Activated T-cell treated with anti-CD3 and anti-CD28 coated beads, Interleukin-2, amount 50 U/mL, for 72 hours (primary cell): ENCODE data around the gene LCE1C. TPM values are rescaled to one million over a fixed set of nuclear protein-coding genes. Genes with fewer than 3 reads are reported as not detected.

ENCODE experiments used
- total RNA-seq, 2 donors: library from RNA; stranded (reverse); gene quantifications; one replicate each; pipeline ENCODE4 v1.2.3, GENCODE V29; 2022

The LCE1C gene
- total RNA-seq, 2 donors from 2014 or later, result not detected

Other genes starting within 250 kb of the LCE1C start
- not detected for gene LCE3E, start 239.9 kb downstream of the LCE1C start, total RNA-seq
- gene LCE3D, start 226.1 kb downstream of the LCE1C start, total RNA-seq, result not detected
- not detected for gene LCE3C, start 206.4 kb downstream of the LCE1C start, total RNA-seq
- gene LCE3B, start 192.8 kb downstream of the LCE1C start, total RNA-seq, result not detected
- gene LCE3A, start 183.5 kb downstream of the LCE1C start, total RNA-seq, result not detected
- gene LCE2D, start 143.3 kb downstream of the LCE1C start, total RNA-seq, result not detected
- gene LCE2C, start 131.4 kb downstream of the LCE1C start, total RNA-seq, result not detected
- not detected for gene LCE2B, start 120.5 kb downstream of the LCE1C start, total RNA-seq
- not detected for gene LCE2A, start 108.3 kb downstream of the LCE1C start, total RNA-seq
- not detected for gene LCE4A, start 98.5 kb downstream of the LCE1C start, total RNA-seq
- gene KPRP, start 48.6 kb downstream of the LCE1C start, total RNA-seq, result not detected
- gene LCE1F, start 31.5 kb downstream of the LCE1C start, total RNA-seq, result not detected
- gene LCE1E, start 20.4 kb downstream of the LCE1C start, total RNA-seq, result not detected
- not detected for gene LCE1D, start 9.9 kb downstream of the LCE1C start, total RNA-seq
- gene LCE1B, start 5.3 kb upstream of the LCE1C start, total RNA-seq, result not detected
- gene LCE1A, start 20.8 kb upstream of the LCE1C start, total RNA-seq, result not detected
- not detected for gene LCE6A, start 36.2 kb upstream of the LCE1C start, total RNA-seq
- gene LCE7A, start 53.3 kb upstream of the LCE1C start, total RNA-seq, result not detected
- gene SMCP, start 71.7 kb upstream of the LCE1C start, total RNA-seq, result not detected
- gene IVL, start 101.9 kb upstream of the LCE1C start, total RNA-seq, result not detected
- gene SPRR5, start 140.6 kb upstream of the LCE1C start, total RNA-seq, result not detected
- gene SPRR4, start 164.0 kb upstream of the LCE1C start, total RNA-seq, result not detected
- gene SPRR1A, start 177.4 kb upstream of the LCE1C start, total RNA-seq, result not detected
- not detected for gene SPRR3, start 195.1 kb upstream of the LCE1C start, total RNA-seq
- not detected for gene SPRR1B, start 224.6 kb upstream of the LCE1C start, total RNA-seq
- not detected for gene SPRR2D, start 234.5 kb upstream of the LCE1C start, total RNA-seq